PC-9 (cell line): ENCODE results near the gene PRRX1. TPM values are rescaled to one million over a fixed set of nuclear protein-coding genes. Genes with fewer than 3 reads are reported as not detected.

ENCODE experiments used
- BruUV-seq: library from RNA; stranded (reverse); fragments of 400-500 nt; replicated peaks from 2 replicates; lab custom pipeline; 2021; lab: Mats Ljungman, UMichigan
- CTCF ChIA-PET: fragments of 300-600 bp; sonication (Branson Sonifier 250); formaldehyde crosslinking; loops from one replicate; lab custom pipeline; 2022; ENCODE audit warnings: antibody characterized with exemption; lab: Charles Lee
- POLR2A ChIA-PET: fragments of 300-600 bp; sonication (Branson Sonifier 250); formaldehyde crosslinking; loops from one replicate; lab custom pipeline; 2022; ENCODE audit warnings: antibody characterized with exemption; ENCODE audit not compliant: unreplicated experiment; lab: Charles Lee
- DNase-seq, 2 experiments: peaks; one replicate each; pipeline versions ENCODE4 v3.0.0 to v3.0.0-alpha.2; 2015 to 2022; ENCODE audit warnings: mixed read lengths in 1 of 2
- H2AFZ ChIP-seq: fragments of 200-600 bp; sonication (generic); 2 replicates; pipeline ENCODE4 v1.8.1; 2017; ENCODE audit warnings: antibody characterized with exemption
- H3F3A ChIP-seq: fragments of 200-600 bp; sonication (generic); 2 replicates; pipeline ENCODE4 v1.8.1; 2017; ENCODE audit warnings: antibody characterized with exemption, mild to moderate bottlenecking, low read depth; ENCODE audit not compliant: insufficient read depth
- H3K27ac ChIP-seq: fragments of 200-600 bp; sonication (generic); 2 replicates; pipeline ENCODE4 v1.6.1; 2016; ENCODE audit warnings: mixed run types
- H3K27me3 ChIP-seq: fragments of 200-600 bp; sonication (generic); 2 replicates; pipeline ENCODE4 v1.6.1; 2016; ENCODE audit warnings: low read depth, mixed run types; ENCODE audit not compliant: insufficient read depth
- H3K36me3 ChIP-seq: fragments of 200-600 bp; sonication (generic); 2 replicates; pipeline ENCODE4 v1.6.1; 2016; ENCODE audit warnings: low read depth, mixed run types
- H3K4me1 ChIP-seq: fragments of 200-600 bp; sonication (generic); replicated peaks from 2 replicates; pipeline ENCODE4 v1.6.1; 2016; ENCODE audit warnings: mixed run types; ENCODE audit not compliant: insufficient read depth
- H3K4me2 ChIP-seq: fragments of 200-600 bp; sonication (generic); 2 replicates; pipeline ENCODE4 v1.6.1; 2017; ENCODE audit warnings: mixed run types
- H3K4me3 ChIP-seq: fragments of 200-600 bp; sonication (generic); 2 replicates; pipeline ENCODE4 v1.6.1; 2016; ENCODE audit warnings: mixed run types
- H3K79me2 ChIP-seq: fragments of 200-600 bp; sonication (generic); 2 replicates; pipeline ENCODE4 v1.6.1; 2017; ENCODE audit warnings: low read depth, mixed run types
- H3K9me2 ChIP-seq: fragments of 200-600 bp; sonication (generic); 2 replicates; pipeline ENCODE4 v1.8.1; 2017; ENCODE audit warnings: mild to moderate bottlenecking; ENCODE audit not compliant: insufficient read depth
- H3K9me3 ChIP-seq: fragments of 200-600 bp; sonication (generic); 2 replicates; pipeline ENCODE4 v1.8.1; 2016; ENCODE audit warnings: low read depth; ENCODE audit not compliant: insufficient read depth
- H4K20me1 ChIP-seq: fragments of 200-600 bp; sonication (generic); 2 replicates; pipeline ENCODE4 v1.8.1; 2017; ENCODE audit not compliant: insufficient read depth
- CTCF ChIP-seq: fragments of 200-600 bp; sonication (generic); conservative IDR thresholded peaks from 2 replicates; pipeline ENCODE4 v1.6.1; 2017; ENCODE audit warnings: mixed run types, antibody characterized with exemption, mild to moderate bottlenecking, moderate library complexity
- EZH2 ChIP-seq: fragments of 200-600 bp; sonication (generic); IDR thresholded peaks from 2 replicates; pipeline ENCODE4 v1.8.0; 2017; ENCODE audit warnings: antibody characterized with exemption, low read depth
- intact Hi-C: fragments of 100-400 bp; cut with micrococcal nuclease; formaldehyde crosslinking; loops from one replicate; pipeline ENCODE4 v1.10.0; 2022; ENCODE audit not compliant: unreplicated experiment
- total RNA-seq: library from RNA; stranded (reverse); gene quantifications from 2 replicates; pipeline ENCODE4 v1.2.3, GENCODE V29; 2021

Gene PRRX1
- total RNA-seq, 1 experiment from 2014 or later, result not detected

- H3K4me1 ChIP-seq, result no peaks in the 10 kb centered on the region
- BruUV-seq, result no TSS peak
- H3K36me3 ChIP-seq, result no peaks in the 10 kb centered on the region
- no peaks in the 10 kb centered on the region for H3F3A ChIP-seq
- ChIA-PET POLR2A (no interaction called here), CTCF (no interaction called here)
- TF ChIP-seq CTCF, result no peak
- no peak for TF ChIP-seq EZH2
- no peak overlapping the region for H3K4me2 ChIP-seq
- H3K27me3 ChIP-seq, result no peaks in the 10 kb centered on the region
- intact Hi-C loops, result no loop called here
- H4K20me1 ChIP-seq, result 0 out of 2 replicates have a peak, but pooled peaks cover 2% of the 10 kb centered on the region
- H2AFZ ChIP-seq, result no peak overlapping the region
- no peak for DNase-seq
- H3K79me2 ChIP-seq, result no peaks in the 10 kb centered on the region
- H3K4me3 ChIP-seq, result no peak overlapping the region
- H3K9me2 ChIP-seq, result no peaks in the 10 kb centered on the region
- H3K9me3 ChIP-seq, result no peaks in the 10 kb centered on the region
- no peak overlapping the region for H3K27ac ChIP-seq
Measured at GRCh38 chr1:170700842-170701615, 37.1 kb downstream of the PRRX1 start.

- no peaks in the 10 kb centered on the region for H3K9me3 ChIP-seq
- BruUV-seq, result no TSS peak
- H4K20me1 ChIP-seq, result 0 out of 2 replicates have a peak, but pooled peaks cover 2% of the 10 kb centered on the region
- H3K36me3 ChIP-seq, result no peaks in the 10 kb centered on the region
- H3K79me2 ChIP-seq, result no peaks in the 10 kb centered on the region
- no peaks in the 10 kb centered on the region for H3K9me2 ChIP-seq
- TF ChIP-seq EZH2 (no peak), CTCF (no peak)
- H3K4me1 ChIP-seq, result no peaks in the 10 kb centered on the region
- no peaks in the 10 kb centered on the region for H3K27me3 ChIP-seq
- intact Hi-C loops, result no loop called here
- no peak overlapping the region for H3K4me2 ChIP-seq
- H3K4me3 ChIP-seq, result no peak overlapping the region
- no peaks in the 10 kb centered on the region for H3F3A ChIP-seq
- DNase-seq, result no peak
- no peak overlapping the region for H2AFZ ChIP-seq
- no peak overlapping the region for H3K27ac ChIP-seq
- POLR2A ChIA-PET, result no interaction called here
- CTCF ChIA-PET, result no interaction called here
Measured at GRCh38 chr1:170701962-170702361, 38.0 kb downstream of the PRRX1 start.

- Histone ChIP-seq H4K20me1 (no peaks in the 10 kb centered on the region), H3K4me1 (peaks cover 11% of the 10 kb centered on the region; the same call in 1 of the 2 replicates), H2AFZ (no peak overlapping the region), H3K9me2 (no peaks in the 10 kb centered on the region), H3K4me3 (no peak overlapping the region), H3K9me3 (no peaks in the 10 kb centered on the region), H3F3A (no peaks in the 10 kb centered on the region), H3K36me3 (no peaks in the 10 kb centered on the region), H3K27ac (no peak overlapping the region), H3K79me2 (no peaks in the 10 kb centered on the region), H3K4me2 (no peak overlapping the region), H3K27me3 (no peaks in the 10 kb centered on the region)
- TF ChIP-seq EZH2, result no peak
- no peak for TF ChIP-seq CTCF
- intact Hi-C loops, result no loop called here
- BruUV-seq, result no TSS peak
- CTCF ChIA-PET, result no interaction called here
- POLR2A ChIA-PET, result no interaction called here
- DNase-seq, result no peak
Measured at GRCh38 chr1:170703591-170703990, 39.7 kb downstream of the PRRX1 start.
